SK-N-MC (cell line): ENCODE results near the gene P4HB.
A peak's percentile ranks its signal among the peaks of the same experiment; 100 is the strongest.

ENCODE experiments used
- DNase-seq: peaks from one replicate; pipeline ENCODE4 v3.0.0-alpha.2; 2011; ENCODE audit warnings: low read depth, low spot score
- H3K27ac ChIP-seq: fragments of 200-600 bp; sonication (generic); 2 replicates; pipeline ENCODE4 v1.5.1; 2016; ENCODE audit warnings: mixed run types
- H3K36me3 ChIP-seq: fragments of 200-600 bp; sonication (generic); 2 replicates; pipeline ENCODE4 v1.6.1; 2017; ENCODE audit warnings: antibody characterized with exemption, low read length, mixed read lengths; ENCODE audit not compliant: insufficient read depth
- H3K4me3 ChIP-seq: fragments of 200-600 bp; sonication (generic); 2 replicates; pipeline ENCODE4 v1.5.1; 2016
- H3K9ac ChIP-seq: fragments of 200-600 bp; sonication (generic); 2 replicates; pipeline ENCODE4 v1.8.0; 2017; ENCODE audit warnings: mixed run types, mixed read lengths; ENCODE audit not compliant: insufficient read length
- H3K9me3 ChIP-seq: fragments of 200-600 bp; sonication (generic); 2 replicates; pipeline ENCODE4 v1.6.1; 2017; ENCODE audit warnings: low read depth, mild to moderate bottlenecking, antibody characterized with exemption, low read length, moderate library complexity, mixed read lengths
- EZH2 ChIP-seq: fragments of 200-600 bp; sonication (generic); IDR thresholded peaks from one replicate; pipeline ENCODE4 v1.6.1; 2017; ENCODE audit warnings: antibody characterized with exemption
- FOXP2 ChIP-seq: optimal IDR thresholded peaks from 2 replicates; pipeline ENCODE3; 2011; ENCODE audit warnings: mild to moderate bottlenecking, moderate library complexity; ENCODE audit not compliant: insufficient read depth; ENCODE audit errors: extremely low read length, control extremely low read depth
- POLR2AphosphoS5 ChIP-seq: IDR thresholded peaks from 2 replicates; pipeline ENCODE4 v1.6.1; 2012; ENCODE audit warnings: mild to moderate bottlenecking, low read depth, low read length, borderline replicate concordance

Gene P4HB

GRCh38 chr17:81859906-81860755 is at the start of gene P4HB:
Gene P4HB (minus strand): TSS chr17:81860535. CDS start chr17:81860471, 64 bp downstream.
- Histone ChIP-seq H3K27ac (peak within 1 kb of the TSS; percentile 80), H3K9ac (peak within 1 kb of the TSS; percentile 93), H3K9me3 (no peaks in the 10 kb centered on the region), H3K36me3 (peaks cover 42% of the 10 kb centered on the region), H3K4me3 (peak within 1 kb of the TSS; percentile 94)
- TF ChIP-seq POLR2AphosphoS5 (peak; percentile 86; the same call in 1 of the 2 replicates), FOXP2 (no peak)
- DNase-seq: no peak

GRCh38 chr17:81909231-81909630 is 48.9 kb upstream of the P4HB start:
- peaks cover 16% of the 10 kb centered on the region; the same call in 1 of the 2 replicates for H3K36me3 ChIP-seq
- H3K9me3 ChIP-seq: no peaks in the 10 kb centered on the region
- no peak for TF ChIP-seq POLR2AphosphoS5
- TF ChIP-seq EZH2: no peak
- TF ChIP-seq FOXP2: no peak
- H3K27ac ChIP-seq: no peak overlapping the region
- no peak for DNase-seq
- no peak overlapping the region for H3K4me3 ChIP-seq
- no peak overlapping the region for H3K9ac ChIP-seq

- H3K27ac ChIP-seq: no peak overlapping the region
- H3K4me3 ChIP-seq: no peak overlapping the region
- H3K36me3 ChIP-seq: peaks cover 11% of the 10 kb centered on the region; the same call in 1 of the 2 replicates
- H3K9ac ChIP-seq: no peak overlapping the region
- DNase-seq: no peak
- H3K9me3 ChIP-seq: no peaks in the 10 kb centered on the region
- TF ChIP-seq FOXP2 (no peak), POLR2AphosphoS5 (no peak), EZH2 (no peak)
These were observed 48.5 kb upstream of the P4HB start for GRCh38 chr17:81908793-81909192.

GRCh38 chr17:81907219-81908145 is 47.1 kb upstream of the P4HB start:
- Histone ChIP-seq H3K27ac (no peak overlapping the region), H3K36me3 (no peaks in the 10 kb centered on the region; the same call in 1 of the 2 replicates), H3K9ac (no peak overlapping the region), H3K9me3 (no peaks in the 10 kb centered on the region), H3K4me3 (no peak overlapping the region)
- TF ChIP-seq FOXP2 (no peak), EZH2 (no peak), POLR2AphosphoS5 (no peak)
- DNase-seq: no peak

- H3K27ac ChIP-seq: no peak overlapping the region
- no peak overlapping the region for H3K9ac ChIP-seq
- TF ChIP-seq EZH2 (no peak), POLR2AphosphoS5 (no peak), FOXP2 (no peak)
- H3K4me3 ChIP-seq: no peak overlapping the region
- no peak for DNase-seq
- no peaks in the 10 kb centered on the region for H3K9me3 ChIP-seq
- H3K36me3 ChIP-seq: no peaks in the 10 kb centered on the region
These were observed 46.3 kb upstream of the P4HB start for GRCh38 chr17:81906476-81907218.

GRCh38 chr17:81905993-81906392 is 45.7 kb upstream of the P4HB start:
- no peak overlapping the region for H3K9ac ChIP-seq
- H3K4me3 ChIP-seq: no peak overlapping the region
- no peaks in the 10 kb centered on the region for H3K36me3 ChIP-seq
- H3K27ac ChIP-seq: no peak overlapping the region
- H3K9me3 ChIP-seq: no peaks in the 10 kb centered on the region
- TF ChIP-seq FOXP2: no peak
- TF ChIP-seq EZH2: no peak
- no peak for DNase-seq

- Histone ChIP-seq H3K9me3 (no peaks in the 10 kb centered on the region), H3K27ac (no peak overlapping the region), H3K36me3 (no peaks in the 10 kb centered on the region; the same call in 1 of the 2 replicates), H3K9ac (no peak overlapping the region), H3K4me3 (no peak overlapping the region)
- TF ChIP-seq POLR2AphosphoS5: no peak
- TF ChIP-seq FOXP2: no peak
- no peak for TF ChIP-seq EZH2
- DNase-seq: no peak
These were observed 45.1 kb upstream of the P4HB start for GRCh38 chr17:81905424-81905875.
